Rectal smooth muscle tissue (tissue), 1 donor: ENCODE results near the gene MPZL1.
"Not testable (repeated sequence)": the region's sequence is repeated elsewhere in the genome, so short reads cannot be mapped to it uniquely, and the experiment has no call there.

ENCODE experiments used
- H3K27ac ChIP-seq: one replicate; pipeline ENCODE4 v1.7.0; 2013; ENCODE audit warnings: low read depth, low read length, inconsistent platforms
- H3K27me3 ChIP-seq: one replicate; pipeline ENCODE4 v1.7.0; 2013; ENCODE audit warnings: low read length; ENCODE audit not compliant: control insufficient read depth, insufficient read depth
- H3K36me3 ChIP-seq: one replicate; pipeline ENCODE4 v1.7.0; 2013; ENCODE audit warnings: low read length; ENCODE audit not compliant: control insufficient read depth, insufficient read depth
- H3K4me1 ChIP-seq: one replicate; pipeline ENCODE4 v1.7.0; 2013; ENCODE audit warnings: low read length; ENCODE audit not compliant: control insufficient read depth, insufficient read depth
- H3K4me3 ChIP-seq: one replicate; pipeline ENCODE4 v1.7.0; 2013; ENCODE audit warnings: low read length
- H3K9ac ChIP-seq: one replicate; pipeline ENCODE4 v1.7.0; 2013; ENCODE audit warnings: low read length

The MPZL1 gene

DNA sequence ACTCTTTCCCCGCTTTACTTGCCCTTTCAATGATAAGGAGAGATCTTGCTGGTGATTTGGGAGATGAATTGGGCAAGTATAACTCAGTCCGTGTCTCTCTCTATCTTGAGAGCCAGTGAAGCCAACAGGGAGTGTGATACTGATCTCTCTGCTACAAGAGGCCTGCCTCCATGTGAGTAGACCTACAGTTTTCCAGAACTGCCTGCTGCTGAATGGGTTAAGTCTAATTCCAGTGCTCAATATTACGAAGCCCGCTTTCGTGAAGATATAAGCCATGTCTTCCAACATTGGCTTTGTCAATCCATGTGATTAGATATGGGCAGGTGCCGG lies 99.5 kb downstream of the MPZL1 start:
- H3K4me3 ChIP-seq: no peak overlapping the region
- no peaks in the 10 kb centered on the region for H3K36me3 ChIP-seq
- no peaks in the 10 kb centered on the region for H3K4me1 ChIP-seq
- no peak overlapping the region for H3K27ac ChIP-seq
- no peak overlapping the region for H3K9ac ChIP-seq
- no peaks in the 10 kb centered on the region for H3K27me3 ChIP-seq

DNA sequence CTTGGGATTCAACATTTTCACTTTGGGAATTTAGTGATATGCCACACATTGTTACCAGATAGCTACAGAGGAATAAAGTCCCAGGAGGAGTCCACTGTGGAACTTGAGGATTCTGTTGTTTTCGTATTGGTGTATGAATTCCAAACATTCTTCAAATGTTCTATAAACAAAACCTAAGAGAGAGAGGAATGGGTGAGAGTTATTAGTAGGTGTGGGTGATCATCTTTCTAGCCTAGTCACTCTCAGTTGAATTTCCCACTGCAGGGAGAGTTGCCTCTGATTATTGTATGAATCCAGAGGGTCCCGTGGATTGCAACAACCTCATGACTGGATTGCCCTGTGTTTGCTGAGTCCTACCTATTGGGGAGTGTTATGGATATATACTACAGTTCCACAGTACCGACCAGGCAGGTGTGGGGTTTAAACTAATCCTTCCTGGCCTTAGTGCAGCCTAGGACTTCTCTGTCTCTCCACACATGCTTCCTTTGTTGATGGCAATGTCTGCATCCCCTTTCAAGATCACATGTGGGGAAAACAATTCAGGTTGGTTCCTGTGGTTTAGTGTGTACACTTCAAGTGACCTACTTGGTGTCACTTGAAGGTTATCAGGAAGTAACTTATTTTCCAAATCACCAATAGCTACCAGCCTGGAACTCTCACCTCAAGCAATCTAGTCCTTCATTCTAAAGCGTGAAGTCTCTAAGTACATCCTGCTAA lies 100.3 kb downstream of the MPZL1 start:
- H3K4me3 ChIP-seq: no peak overlapping the region

DNA sequence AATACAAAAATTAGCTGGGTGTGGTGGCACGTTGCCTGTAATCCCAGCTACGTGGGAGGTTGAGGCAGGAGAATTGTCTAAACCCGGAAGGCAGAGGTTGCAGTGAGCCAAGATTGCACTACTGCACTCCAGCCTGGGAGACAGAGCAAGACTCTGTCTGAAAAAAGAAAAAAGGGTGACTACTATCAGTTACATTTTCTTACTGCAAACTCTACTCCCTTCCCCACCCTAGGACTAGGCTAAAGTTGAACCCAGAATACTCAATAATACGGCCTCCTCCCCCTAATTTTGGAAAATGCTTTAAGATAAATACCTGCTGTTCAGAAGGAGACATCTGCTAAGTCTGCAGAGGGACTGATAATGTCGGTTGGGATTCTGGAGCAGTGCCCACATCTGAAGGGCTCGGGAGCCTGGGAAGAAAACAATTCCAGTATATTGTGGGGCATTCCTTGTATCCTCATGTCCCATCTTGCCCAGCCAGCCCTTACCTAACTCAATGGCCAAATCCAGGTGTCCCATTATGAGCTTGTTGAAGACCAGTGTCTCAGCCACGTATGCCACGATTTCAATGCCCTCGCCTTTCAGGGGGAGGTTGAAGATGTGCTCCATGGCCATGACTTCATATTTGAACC lies 102.5 kb downstream of the MPZL1 start:
- H3K27ac ChIP-seq: no peak overlapping the region
- H3K36me3 ChIP-seq: no peaks in the 10 kb centered on the region
- no peaks in the 10 kb centered on the region for H3K4me1 ChIP-seq
- H3K27me3 ChIP-seq: no peaks in the 10 kb centered on the region
- no peak overlapping the region for H3K4me3 ChIP-seq
- no peak overlapping the region for H3K9ac ChIP-seq

More for the DNA sequence above, 100.3 kb downstream of the MPZL1 start:
- H3K36me3 ChIP-seq: no peaks in the 10 kb centered on the region
- no peaks in the 10 kb centered on the region for H3K4me1 ChIP-seq
- no peak overlapping the region for H3K9ac ChIP-seq
- H3K27ac ChIP-seq: no peak overlapping the region
- H3K27me3 ChIP-seq: no peaks in the 10 kb centered on the region

DNA sequence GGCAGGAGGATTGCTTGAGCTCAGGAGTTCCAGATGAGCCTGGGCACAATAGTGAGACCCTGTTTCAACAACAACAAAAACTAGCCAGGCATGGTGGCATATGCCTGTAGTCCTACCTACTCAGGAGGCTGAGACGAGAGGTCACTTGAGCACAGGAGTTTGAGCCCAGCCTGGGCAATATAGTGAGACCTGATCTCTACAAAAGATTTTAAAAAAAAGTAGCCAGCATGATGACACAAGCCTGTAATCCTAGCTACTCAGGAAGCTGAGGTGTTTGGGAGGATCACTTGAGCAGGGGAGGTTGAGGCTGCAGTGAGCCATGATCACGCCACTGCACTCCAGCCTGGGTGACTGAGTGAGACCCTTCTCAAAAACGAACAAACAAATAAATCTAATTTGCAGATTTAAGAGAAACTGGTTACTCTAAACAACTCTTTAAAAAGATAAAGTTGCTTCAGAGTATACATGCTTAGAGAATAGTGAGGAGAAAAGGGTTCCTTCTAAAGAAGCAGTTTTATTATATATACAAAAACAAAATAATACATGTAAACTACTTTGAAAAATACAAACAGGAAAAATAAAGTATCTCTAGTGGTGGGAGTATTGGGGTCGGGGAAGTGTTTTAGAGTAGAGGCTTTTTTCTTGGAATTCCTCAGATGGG lies 103.8 kb downstream of the MPZL1 start:
- no peak overlapping the region for H3K9ac ChIP-seq
- no peaks in the 10 kb centered on the region for H3K4me1 ChIP-seq
- H3K4me3 ChIP-seq: no peak overlapping the region
- H3K36me3 ChIP-seq: no peaks in the 10 kb centered on the region
- no peaks in the 10 kb centered on the region for H3K27me3 ChIP-seq
- no peak overlapping the region for H3K27ac ChIP-seq

DNA sequence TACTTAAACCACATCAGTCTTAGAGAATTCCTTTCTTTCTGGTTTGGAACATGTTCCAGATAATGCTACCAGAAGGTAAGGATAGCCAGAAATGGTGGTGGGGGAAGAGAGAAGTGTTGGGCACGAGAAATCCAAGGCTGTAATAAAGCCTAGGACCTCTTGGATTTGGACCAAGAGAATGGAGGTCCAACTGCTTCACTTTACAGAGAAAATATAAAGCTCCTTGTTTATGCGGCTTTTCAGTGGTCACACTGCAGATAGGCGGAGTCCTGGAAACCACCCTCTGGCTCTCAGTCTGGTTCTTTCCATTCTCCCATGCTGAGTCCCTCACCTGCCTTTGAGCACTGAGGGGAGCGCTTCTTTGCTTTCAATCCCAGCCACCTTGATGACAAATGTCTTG lies 104.3 kb downstream of the MPZL1 start:
- Histone ChIP-seq H3K27me3 (no peaks in the 10 kb centered on the region), H3K9ac (no peak overlapping the region), H3K4me1 (no peaks in the 10 kb centered on the region), H3K4me3 (no peak overlapping the region), H3K27ac (no peak overlapping the region), H3K36me3 (no peaks in the 10 kb centered on the region)

DNA sequence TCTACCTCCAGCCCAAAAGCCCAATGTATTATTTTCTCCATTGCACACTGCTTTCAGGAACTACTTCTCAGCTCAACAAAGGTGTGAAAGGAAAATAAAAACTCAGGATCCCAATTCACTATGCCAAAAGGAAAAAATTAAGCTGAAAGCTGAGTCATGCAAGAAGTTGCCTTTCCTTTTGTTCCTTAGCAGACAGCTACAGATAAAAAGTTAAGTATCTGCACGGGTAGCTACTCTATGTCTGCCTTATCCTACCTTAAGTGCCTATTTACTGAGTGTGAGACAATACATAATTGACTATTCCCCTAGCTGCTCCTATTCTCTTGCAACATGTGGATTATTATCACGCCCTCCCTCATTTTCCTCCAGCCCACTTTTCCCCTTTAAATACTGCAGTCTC lies 108.1 kb downstream of the MPZL1 start:
- Histone ChIP-seq H3K27me3 (no peaks in the 10 kb centered on the region), H3K4me3 (no peak overlapping the region), H3K9ac (no peak overlapping the region), H3K36me3 (no peaks in the 10 kb centered on the region), H3K4me1 (no peaks in the 10 kb centered on the region), H3K27ac (no peak overlapping the region)

DNA sequence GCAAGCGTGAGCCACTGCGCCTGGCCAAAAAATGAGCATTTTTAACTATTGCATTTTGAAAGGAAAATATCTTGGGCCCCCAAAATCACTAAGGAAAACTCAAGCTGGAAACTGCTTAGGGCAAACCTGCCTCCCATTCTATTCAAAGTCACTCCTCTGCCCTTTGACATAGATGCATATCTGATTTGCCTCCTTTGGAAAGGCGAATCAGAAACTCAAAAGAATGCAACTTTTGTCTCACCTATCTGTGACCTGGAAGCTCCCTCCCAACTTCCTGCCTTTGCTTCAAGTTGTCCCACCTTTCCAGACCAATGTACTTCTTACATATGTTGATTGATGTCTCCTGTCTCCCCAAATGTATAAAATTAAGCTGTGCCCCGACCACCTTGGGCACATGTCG lies 108.9 kb downstream of the MPZL1 start:
- H3K27ac ChIP-seq, H3K4me3 ChIP-seq, H3K4me1 ChIP-seq, H3K36me3 ChIP-seq, H3K9ac ChIP-seq, H3K27me3 ChIP-seq: not testable (repeated sequence)

DNA sequence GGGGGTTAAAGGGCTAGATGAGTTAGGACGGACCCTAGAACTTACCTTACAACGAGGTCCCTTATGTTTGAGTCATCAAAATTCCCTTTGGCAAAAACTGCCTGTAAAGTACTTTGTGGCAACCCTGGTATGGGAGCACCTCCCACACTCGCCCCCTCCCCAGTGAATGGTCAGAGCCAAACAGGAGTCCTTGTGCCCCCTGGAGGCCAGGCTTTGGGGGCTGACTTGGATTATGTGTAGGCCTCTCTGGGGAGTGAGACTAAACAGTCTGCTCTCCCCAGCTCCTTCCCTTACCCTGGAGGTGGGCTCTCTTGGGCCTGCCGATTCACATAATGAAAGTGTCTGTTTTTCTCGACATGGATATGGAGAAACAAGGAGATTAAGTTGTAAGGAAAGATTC lies 110.9 kb downstream of the MPZL1 start:
- Histone ChIP-seq H3K9ac (no peak overlapping the region), H3K4me1 (no peaks in the 10 kb centered on the region), H3K36me3 (no peaks in the 10 kb centered on the region), H3K4me3 (no peak overlapping the region), H3K27me3 (no peaks in the 10 kb centered on the region), H3K27ac (no peak overlapping the region)

DNA sequence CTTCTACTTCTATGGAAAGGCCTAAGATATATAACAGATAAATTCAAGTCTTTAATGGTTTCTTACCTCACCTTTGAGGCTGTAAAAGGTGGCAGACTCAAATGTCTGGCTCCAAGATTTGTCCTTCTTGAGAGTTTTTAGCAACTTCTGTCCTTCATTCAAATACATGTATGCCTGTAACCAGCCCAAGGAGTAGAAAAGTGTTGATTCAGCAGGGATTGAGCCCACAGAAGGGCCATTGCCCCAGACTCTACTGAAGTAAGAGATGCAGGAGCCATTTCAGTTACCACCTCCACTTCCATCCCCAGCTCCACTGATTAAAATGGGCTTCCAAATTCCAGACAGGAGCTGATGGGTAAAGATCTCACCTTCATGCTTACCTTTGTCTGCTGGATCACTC lies 112.1 kb downstream of the MPZL1 start:
- H3K9ac ChIP-seq: no peak overlapping the region
- no peaks in the 10 kb centered on the region for H3K27me3 ChIP-seq
- H3K4me1 ChIP-seq: no peaks in the 10 kb centered on the region
- no peak overlapping the region for H3K27ac ChIP-seq
- H3K4me3 ChIP-seq: no peak overlapping the region
- H3K36me3 ChIP-seq: no peaks in the 10 kb centered on the region

DNA sequence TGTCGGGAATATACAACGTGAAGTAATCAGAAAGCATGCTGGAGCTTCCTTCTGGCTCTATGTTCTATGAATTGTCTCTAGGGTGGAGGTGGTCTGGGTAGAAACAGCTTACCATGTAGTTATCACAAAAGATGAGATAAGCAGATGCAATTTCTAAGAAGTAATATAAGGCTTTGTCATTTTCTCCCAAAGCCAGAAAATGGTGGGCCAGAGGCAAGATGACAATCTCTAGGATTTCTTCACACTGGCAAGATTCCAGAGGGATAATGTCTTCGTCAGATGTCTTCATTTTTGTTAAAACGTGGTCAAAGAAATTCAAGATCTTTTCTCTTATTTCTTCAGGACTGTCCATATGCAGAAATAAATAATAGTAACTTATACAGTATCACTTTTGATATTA lies 114.4 kb downstream of the MPZL1 start:
- Histone ChIP-seq H3K36me3 (no peaks in the 10 kb centered on the region), H3K4me3 (no peak overlapping the region), H3K4me1 (no peaks in the 10 kb centered on the region), H3K27me3 (no peaks in the 10 kb centered on the region), H3K9ac (no peak overlapping the region), H3K27ac (no peak overlapping the region)

DNA sequence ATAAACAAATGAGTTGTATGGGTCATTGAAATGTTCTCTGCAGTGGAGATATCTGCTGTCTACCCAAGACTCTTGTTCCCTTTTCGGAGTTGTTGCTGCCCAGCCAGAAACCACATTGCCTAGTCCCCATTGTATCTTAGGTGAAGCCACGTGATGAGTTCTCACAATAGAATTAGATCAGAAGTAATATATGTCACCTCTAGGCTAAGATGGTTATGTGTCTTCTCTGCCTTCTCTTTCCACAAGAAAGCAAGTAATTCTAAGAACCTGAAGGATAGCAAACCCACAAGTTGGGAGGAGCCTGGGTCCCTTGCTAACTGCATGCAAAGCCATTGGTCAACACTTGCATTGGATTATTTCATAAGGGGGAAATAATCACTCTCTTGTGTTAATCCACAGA lies 115.5 kb downstream of the MPZL1 start:
- H3K4me1 ChIP-seq: no peaks in the 10 kb centered on the region
- no peak overlapping the region for H3K4me3 ChIP-seq
- no peaks in the 10 kb centered on the region for H3K36me3 ChIP-seq
- H3K27me3 ChIP-seq: no peaks in the 10 kb centered on the region
- H3K27ac ChIP-seq: no peak overlapping the region
- no peak overlapping the region for H3K9ac ChIP-seq

DNA sequence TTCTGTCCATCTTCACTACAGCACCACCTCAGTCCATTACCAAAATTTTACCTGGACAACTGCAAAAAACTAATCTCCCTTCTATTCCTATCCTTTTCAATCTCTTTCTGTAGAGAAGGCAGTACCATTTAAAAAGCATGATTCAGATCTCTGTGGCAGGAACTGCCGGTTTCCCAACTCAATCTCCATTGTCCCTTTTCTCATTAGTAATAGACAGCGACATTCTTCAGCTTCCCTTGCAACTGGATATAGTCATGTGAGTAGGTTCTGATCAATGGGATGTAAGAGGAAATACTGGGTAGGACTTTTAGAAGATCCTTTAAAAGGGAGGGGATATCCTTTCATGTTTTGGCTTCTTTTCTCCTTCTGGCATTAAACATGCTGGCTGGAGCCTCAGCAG lies 117.2 kb downstream of the MPZL1 start:
- Histone ChIP-seq H3K27me3 (no peaks in the 10 kb centered on the region), H3K27ac (no peak overlapping the region), H3K4me3 (no peak overlapping the region), H3K4me1 (no peaks in the 10 kb centered on the region), H3K36me3 (no peaks in the 10 kb centered on the region), H3K9ac (no peak overlapping the region)
